Neural progenitor cell (in vitro differentiated cells): Measurements from ENCODE around the gene ZFY.

Experiments
- EZH2phosphoT487 ChIP-seq: fragments of 200-600 bp; sonication (generic); IDR thresholded peaks from 2 replicates; pipeline ENCODE4 v1.6.1; 2017; ENCODE audit warnings: antibody characterized with exemption
- TF ChIP-seq, protein P1 (sequence below): fragments of 200-600 bp; sonication (generic); IDR thresholded peaks from 2 replicates; pipeline ENCODE4 v1.5.1; 2017; ENCODE audit warnings: antibody characterized with exemption, mild to moderate bottlenecking

DNA sequence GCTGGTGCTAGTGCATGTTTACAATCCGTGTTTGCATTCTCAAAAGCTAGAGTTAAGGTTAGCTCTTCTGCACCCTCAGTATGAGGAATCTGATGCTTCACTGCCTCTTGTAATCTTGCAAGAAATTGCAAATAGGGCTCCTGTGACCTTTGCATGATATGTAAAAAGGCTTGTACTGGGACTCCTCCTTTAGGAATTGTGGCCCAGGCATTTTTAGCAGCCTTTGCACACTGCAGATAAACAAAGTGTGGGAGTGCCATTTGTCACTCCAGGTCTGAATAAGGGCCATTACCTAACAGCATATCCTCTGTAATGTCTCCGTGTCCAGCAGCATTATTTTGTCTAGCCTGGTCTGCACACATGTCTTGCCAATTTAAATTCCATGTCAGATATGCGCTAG is 49.3 kb upstream of the ZFY start:
- TF ChIP-seq, protein P1, sequence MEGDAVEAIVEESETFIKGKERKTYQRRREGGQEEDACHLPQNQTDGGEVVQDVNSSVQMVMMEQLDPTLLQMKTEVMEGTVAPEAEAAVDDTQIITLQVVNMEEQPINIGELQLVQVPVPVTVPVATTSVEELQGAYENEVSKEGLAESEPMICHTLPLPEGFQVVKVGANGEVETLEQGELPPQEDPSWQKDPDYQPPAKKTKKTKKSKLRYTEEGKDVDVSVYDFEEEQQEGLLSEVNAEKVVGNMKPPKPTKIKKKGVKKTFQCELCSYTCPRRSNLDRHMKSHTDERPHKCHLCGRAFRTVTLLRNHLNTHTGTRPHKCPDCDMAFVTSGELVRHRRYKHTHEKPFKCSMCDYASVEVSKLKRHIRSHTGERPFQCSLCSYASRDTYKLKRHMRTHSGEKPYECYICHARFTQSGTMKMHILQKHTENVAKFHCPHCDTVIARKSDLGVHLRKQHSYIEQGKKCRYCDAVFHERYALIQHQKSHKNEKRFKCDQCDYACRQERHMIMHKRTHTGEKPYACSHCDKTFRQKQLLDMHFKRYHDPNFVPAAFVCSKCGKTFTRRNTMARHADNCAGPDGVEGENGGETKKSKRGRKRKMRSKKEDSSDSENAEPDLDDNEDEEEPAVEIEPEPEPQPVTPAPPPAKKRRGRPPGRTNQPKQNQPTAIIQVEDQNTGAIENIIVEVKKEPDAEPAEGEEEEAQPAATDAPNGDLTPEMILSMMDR, result no peak
- no peak for TF ChIP-seq EZH2phosphoT487
